Esophagus muscularis mucosa (tissue), 4 donors: ENCODE data around the gene PPARD. TPM values are rescaled to one million over a fixed set of nuclear protein-coding genes. Genes with fewer than 3 reads are reported as not detected.

ENCODE experiments used
- DNase-seq: peaks from one replicate; pipeline ENCODE4 v3.0.0-alpha.2; 2017; ENCODE audit errors: extremely low spot score
- H3K27ac ChIP-seq, 4 donors: fragments of 200-600 bp; sonication (generic); replicated peaks in 1 of 4; 1 replicate in 3 of 4; 2 replicates in 1 of 4; pipeline ENCODE4 v1.5.1; 2016 to 2019; ENCODE audit warnings: mild to moderate bottlenecking in 1 of 4
- H3K27me3 ChIP-seq, 4 donors: fragments of 200-600 bp; sonication (generic); one replicate each; pipeline versions ENCODE4 v1.5.1 to v1.6.0; 2016 to 2019
- H3K36me3 ChIP-seq, 4 donors: fragments of 200-600 bp; sonication (generic); one replicate each; pipeline ENCODE4 v1.5.1; 2016 to 2019
- H3K4me1 ChIP-seq, 4 donors: fragments of 200-600 bp; sonication (generic); one replicate each; pipeline ENCODE4 v1.5.1; 2016 to 2019
- H3K4me3 ChIP-seq, 4 donors: fragments of 200-600 bp; sonication (generic); 1 replicate in 2 of 4; 2 replicates in 2 of 4; pipeline ENCODE4 v1.5.1; 2016 to 2019; ENCODE audit warnings: mild to moderate bottlenecking in 4 of 4, moderate library complexity in 1 of 4
- H3K9me3 ChIP-seq, 4 donors: fragments of 200-600 bp; sonication (generic); 1 replicate in 3 of 4; 2 replicates in 1 of 4; pipeline ENCODE4 v1.5.1; 2016 to 2019
- EP300 ChIP-seq: sonication (generic); formaldehyde crosslinking; IDR thresholded peaks from one replicate; pipeline ENCODE4 v1.6.1; 2017; ENCODE audit warnings: antibody characterized with exemption
- POLR2A ChIP-seq: fragments of 450-650 bp; IDR thresholded peaks from one replicate; pipeline ENCODE4 v1.6.1; 2017; ENCODE audit warnings: antibody characterized with exemption, moderate library complexity, mild to moderate bottlenecking, low read depth
- POLR2AphosphoS5 ChIP-seq, 2 donors: sonication (generic); formaldehyde crosslinking; IDR thresholded peaks; one replicate each; pipeline ENCODE4 v1.6.1; 2017; ENCODE audit warnings: antibody characterized with exemption in 2 of 2
- WGBS: methylation state at CpG from one replicate; pipeline ENCODE4 v1.1.5; 2018; 5-methylcytosine and 5-hydroxymethylcytosine counted together
- intact Hi-C: fragments of 100-400 bp; cut with DNase I; formaldehyde crosslinking; loops from one replicate; pipeline ENCODE4 v1.15.1; 2023
- total RNA-seq, 4 donors: library from RNA; depleted of rRNA; stranded (reverse); fragments of >200 nt; gene quantifications; one replicate each; pipeline versions ENCODE4 v1.1.0 to v1.2.1, GENCODE V29; 2016
- TF ChIP-seq, protein P1 (sequence below), 3 experiments: fragments of 200-600 bp in 2 of 3; fragments of 450-650 bp in 1 of 3; sonication (generic) in 2 of 3; IDR thresholded peaks; one replicate each; pipeline ENCODE4 v1.5.1; 2017 to 2019; ENCODE audit warnings: antibody characterized with exemption in 3 of 3, mild to moderate bottlenecking in 2 of 3, moderate library complexity in 1 of 3

The PPARD gene
- total RNA-seq, 4 donors from 2014 or later = 10.8 to 22.4 (median 16.0) TPM

DNA sequence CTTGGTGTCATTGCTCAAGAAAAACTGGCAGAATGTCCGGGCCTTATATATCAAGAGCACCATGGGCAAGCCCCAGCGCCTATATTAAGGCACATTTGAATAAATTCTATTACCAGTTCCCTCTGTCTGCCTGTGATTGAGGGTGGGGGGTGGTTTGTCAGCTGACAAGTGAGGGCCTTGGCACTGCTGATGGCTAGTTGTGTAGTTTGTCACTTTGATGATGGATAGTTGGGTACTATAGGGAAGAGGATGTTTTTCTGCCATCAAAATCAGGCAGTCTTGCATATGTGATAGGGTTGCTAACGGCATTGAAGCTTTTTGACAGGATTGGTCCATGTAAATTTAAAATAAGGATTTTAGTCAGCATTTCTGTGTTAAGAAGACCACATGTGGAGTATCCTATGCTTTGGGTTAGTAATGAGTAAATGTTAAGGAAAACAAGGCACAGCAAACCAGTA, 128.3 kb downstream of the PPARD start:
- Histone ChIP-seq H3K4me1 (peaks cover 15 to 68% (median 51%) of the 10 kb centered on the region in 4 donors), H3K36me3 (peaks cover 8 to 66% (median 60%) of the 10 kb centered on the region in 4 donors), H3K27me3 (no peaks in the 10 kb centered on the region), H3K9me3 (no peaks in the 10 kb centered on the region), H3K4me3 (no peak overlapping the region), H3K27ac (peak overlapping the region; percentile 89 to 94 (median 91))
- 40% methylated on average over 2 of the region's 3 CpGs for WGBS
- DNase-seq = no peak
- TF ChIP-seq POLR2AphosphoS5 (IDR thresholded peaks at IDR 0.05) (no peak), POLR2A (no peak), EP300 (no peak)
- TF ChIP-seq, protein P1, sequence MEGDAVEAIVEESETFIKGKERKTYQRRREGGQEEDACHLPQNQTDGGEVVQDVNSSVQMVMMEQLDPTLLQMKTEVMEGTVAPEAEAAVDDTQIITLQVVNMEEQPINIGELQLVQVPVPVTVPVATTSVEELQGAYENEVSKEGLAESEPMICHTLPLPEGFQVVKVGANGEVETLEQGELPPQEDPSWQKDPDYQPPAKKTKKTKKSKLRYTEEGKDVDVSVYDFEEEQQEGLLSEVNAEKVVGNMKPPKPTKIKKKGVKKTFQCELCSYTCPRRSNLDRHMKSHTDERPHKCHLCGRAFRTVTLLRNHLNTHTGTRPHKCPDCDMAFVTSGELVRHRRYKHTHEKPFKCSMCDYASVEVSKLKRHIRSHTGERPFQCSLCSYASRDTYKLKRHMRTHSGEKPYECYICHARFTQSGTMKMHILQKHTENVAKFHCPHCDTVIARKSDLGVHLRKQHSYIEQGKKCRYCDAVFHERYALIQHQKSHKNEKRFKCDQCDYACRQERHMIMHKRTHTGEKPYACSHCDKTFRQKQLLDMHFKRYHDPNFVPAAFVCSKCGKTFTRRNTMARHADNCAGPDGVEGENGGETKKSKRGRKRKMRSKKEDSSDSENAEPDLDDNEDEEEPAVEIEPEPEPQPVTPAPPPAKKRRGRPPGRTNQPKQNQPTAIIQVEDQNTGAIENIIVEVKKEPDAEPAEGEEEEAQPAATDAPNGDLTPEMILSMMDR (IDR thresholded peaks at IDR 0.05) = no peak
- intact Hi-C loops = no loop called here

DNA sequence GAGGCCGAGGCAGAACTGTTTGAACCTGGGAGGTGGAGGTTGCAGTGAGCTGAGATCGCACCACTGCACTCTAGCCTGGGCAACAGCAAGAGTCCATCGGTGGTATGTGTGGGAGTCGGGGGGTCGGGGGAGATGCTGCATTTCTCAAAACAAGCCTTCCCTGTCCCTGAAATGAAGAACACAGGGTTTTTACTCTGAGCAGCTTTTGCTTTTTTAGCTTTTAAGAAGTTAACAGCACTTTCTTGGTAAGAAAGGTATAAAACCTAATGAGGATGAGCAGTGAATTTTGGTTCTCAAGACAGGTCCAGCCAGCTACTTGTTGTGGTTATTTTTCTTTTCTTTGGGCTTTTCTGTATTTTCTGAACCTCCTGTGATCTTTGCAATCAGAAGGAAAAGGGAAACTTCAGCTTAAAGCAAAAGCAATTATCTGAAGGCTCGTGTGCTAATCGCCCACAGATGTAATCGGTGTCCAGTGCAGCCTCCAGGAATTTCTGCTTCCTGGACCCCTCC, 129.5 kb downstream of the PPARD start:
- 62% methylated on average over 8 of the region's 8 CpGs for WGBS
- intact Hi-C loops = no loop called here
- H3K27ac ChIP-seq = peak overlapping the region; percentile 89 to 94 (median 91)
- TF ChIP-seq POLR2A = no peak
- TF ChIP-seq POLR2AphosphoS5 (IDR thresholded peaks at IDR 0.05) = no peak
- TF ChIP-seq, protein P1 (IDR thresholded peaks at IDR 0.05) = no peak
- no peak for TF ChIP-seq EP300
- peaks cover 15 to 68% (median 51%) of the 10 kb centered on the region in 4 donors for H3K4me1 ChIP-seq
- H3K36me3 ChIP-seq = peaks cover 8 to 74% (median 69%) of the 10 kb centered on the region in 4 donors
- no peak overlapping the region for H3K4me3 ChIP-seq
- H3K27me3 ChIP-seq = no peaks in the 10 kb centered on the region
- H3K9me3 ChIP-seq = no peaks in the 10 kb centered on the region
- no peak for DNase-seq

DNA sequence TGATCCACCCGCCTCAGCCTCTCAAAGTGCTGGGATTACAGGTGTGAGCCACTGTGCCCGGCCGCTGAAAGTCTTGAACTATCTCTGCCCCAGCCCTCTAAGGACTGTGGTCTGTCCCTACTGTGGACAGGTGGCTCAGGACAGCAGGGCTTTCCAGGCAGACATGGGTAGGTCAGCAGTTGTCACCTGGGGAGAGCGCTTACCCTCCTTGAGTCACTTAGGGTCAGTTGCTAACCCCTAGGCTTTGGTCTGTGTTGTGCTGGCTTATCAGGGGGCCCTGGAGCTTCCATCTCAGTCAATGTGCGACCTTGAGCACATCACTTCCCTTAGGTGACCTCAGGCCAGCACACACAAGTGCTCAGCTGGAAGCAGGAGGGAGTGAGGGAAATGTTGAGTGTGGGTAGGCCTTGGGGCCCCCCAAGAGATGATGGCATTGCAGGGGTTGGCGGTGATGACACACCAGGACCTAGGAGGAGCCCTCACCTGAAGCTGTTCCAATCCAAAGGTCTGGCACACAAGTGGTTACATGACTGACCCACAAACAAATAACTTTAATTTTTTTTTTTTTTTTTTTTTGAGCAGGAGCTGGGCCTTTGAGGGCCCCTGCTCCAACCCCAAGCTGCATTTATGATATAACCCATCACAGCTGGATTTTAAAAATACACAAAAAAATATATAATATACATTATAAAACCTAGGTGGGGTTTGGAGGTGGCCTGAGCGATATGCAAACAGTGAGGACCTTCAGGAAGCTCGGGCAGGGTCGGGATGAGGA, 130.9 kb downstream of the PPARD start:
- Histone ChIP-seq H3K9me3 (no peaks in the 10 kb centered on the region), H3K36me3 (peaks cover 12 to 87% (median 83%) of the 10 kb centered on the region in 4 donors), H3K27ac (peak overlapping the region; percentile 30 to 94 (median 90)), H3K27me3 (no peaks in the 10 kb centered on the region), H3K4me3 (no peak overlapping the region), H3K4me1 (peaks cover 12 to 60% (median 44%) of the 10 kb centered on the region in 4 donors)
- DNase-seq = no peak
- WGBS = 92% methylated on average over 9 of the region's 9 CpGs
- TF ChIP-seq POLR2A (no peak), EP300 (no peak), POLR2AphosphoS5 (IDR thresholded peaks at IDR 0.05) (no peak)
- TF ChIP-seq, protein P1 (IDR thresholded peaks at IDR 0.05) = no peak
- intact Hi-C loops = no loop called here

DNA sequence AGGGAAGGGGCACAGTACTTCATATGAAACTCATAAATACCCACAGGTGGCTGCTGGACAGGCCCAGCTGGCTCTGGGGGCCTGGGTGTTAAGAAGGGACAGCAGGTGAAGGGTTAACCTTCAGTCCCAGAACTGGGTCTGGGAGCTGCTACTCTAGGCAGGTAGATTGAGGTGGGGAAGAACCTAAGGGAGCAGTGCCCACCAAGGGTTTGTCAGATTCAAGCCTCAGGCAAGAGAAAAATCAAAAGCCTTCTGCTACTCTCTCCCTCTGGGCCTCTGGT, 131.4 kb downstream of the PPARD start:
- peaks cover 12 to 60% (median 44%) of the 10 kb centered on the region in 4 donors for H3K4me1 ChIP-seq
- DNase-seq = no peak
- no peaks in the 10 kb centered on the region for H3K9me3 ChIP-seq
- H3K36me3 ChIP-seq = peaks cover 12 to 91% (median 88%) of the 10 kb centered on the region in 4 donors
- peak overlapping the region in 3 of 4 donors; percentile 24 to 91 (median 38) for H3K27ac ChIP-seq
- H3K4me3 ChIP-seq = no peak overlapping the region
- no peaks in the 10 kb centered on the region for H3K27me3 ChIP-seq
- intact Hi-C loops = no loop called here
- no peak for TF ChIP-seq POLR2A
- no peak for TF ChIP-seq POLR2AphosphoS5 (IDR thresholded peaks at IDR 0.05)
- TF ChIP-seq, protein P1 (IDR thresholded peaks at IDR 0.05) = no peak
- no peak for TF ChIP-seq EP300
